HG03139 (cell line): ENCODE data around the gene PLCL1.

Experiments
- ATAC-seq: cut with Tn5 transposase; IDR thresholded peaks from one replicate; pipeline ENCODE4 v1.9.1; 2021; ENCODE audit not compliant: unreplicated experiment

PLCL1 gene

DNA sequence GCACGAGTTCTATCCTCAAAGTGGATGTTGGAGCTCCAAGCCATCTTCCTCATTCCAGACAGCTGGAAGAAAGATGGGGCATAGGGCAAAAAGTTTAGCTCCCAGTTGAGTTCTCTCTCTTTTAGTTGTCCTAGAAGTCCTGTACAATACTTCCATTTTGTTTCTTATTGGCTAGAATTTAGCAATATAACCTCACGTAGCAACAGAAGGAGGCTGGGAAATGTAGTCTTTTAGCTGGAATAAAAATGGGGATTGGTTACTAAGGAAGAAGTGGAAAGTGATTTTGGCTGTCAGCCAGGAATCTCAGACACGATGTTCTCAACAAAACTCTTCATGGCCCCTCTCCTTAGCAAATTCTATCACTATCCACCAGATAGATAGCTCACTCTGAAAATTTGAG is 79.9 kb downstream of the PLCL1 start:
- ATAC-seq, result no peak

DNA sequence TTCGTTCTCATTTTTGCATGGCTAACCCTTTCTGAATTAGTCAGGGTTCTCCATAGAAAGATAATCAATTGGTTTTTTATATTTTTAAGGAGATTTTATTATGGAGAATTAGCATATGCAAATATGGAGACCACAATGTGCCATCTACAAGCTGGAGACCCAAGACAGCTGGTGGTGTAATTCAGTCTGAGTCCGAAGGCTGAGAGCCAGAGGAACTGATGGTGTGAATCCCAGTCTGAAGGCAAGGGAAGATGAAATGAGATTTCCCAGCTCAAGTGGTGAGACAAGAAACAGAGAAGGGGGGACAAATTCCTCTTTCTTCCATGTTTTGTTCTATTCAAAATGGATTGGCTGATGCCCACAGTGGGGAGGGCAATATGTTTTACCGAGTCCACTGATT is 80.7 kb downstream of the PLCL1 start:
- no peak for ATAC-seq

DNA sequence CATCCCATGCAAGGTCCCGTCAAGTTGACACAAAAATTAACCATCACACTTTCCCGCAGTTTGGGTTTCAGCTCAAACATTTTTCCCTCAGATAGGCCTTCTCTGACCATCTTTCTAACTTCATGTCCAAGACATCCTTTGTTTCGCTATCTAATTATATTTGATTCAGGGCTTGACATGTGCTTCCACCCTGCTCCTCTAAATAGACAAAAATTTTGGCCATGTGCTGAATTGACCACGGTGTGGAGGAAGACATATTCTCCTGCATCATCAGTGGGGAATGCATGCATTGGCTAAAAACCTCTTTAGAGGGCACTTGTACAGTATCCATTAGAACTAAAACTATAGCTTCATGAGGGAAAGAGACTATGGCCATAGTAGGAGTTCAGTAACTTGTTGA is 81.2 kb downstream of the PLCL1 start:
- ATAC-seq, result no peak

DNA sequence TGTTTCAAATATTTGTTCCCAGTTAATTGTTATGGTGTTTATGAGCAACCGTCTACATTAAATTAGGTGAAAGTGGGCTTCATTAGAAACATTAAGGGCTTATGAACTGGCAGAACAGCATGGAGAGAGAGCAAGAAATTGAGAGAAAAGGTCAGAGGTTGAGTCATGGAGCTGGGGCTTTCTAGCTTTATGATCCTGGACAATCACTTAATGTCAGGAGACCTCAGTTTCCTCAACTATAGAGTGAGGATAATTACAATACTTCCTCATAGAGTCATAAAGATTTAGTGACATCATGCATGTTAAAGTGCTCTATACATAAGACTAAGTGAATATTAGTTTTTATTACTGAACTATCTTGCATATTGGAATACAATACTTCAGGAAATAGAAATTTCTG is 83.9 kb downstream of the PLCL1 start:
- ATAC-seq, result no peak

DNA sequence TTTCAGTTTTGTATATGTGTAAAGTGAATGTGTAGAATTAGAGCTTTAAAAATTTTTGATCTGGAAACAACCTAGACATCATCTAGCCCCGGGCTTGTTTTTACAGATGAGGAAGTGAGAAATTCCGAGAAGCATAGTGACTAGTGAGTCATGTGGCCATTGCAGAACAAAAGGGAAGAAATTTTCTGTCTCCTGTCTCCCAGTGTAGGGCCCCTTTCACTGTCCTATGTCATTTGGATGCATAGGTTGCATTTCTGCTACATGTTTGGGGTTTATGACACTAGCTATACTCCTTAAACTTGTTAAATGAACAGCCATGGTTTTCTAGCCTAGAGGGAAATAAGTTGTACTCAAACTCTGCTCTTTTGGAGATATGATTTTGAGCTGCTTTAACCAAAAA is 84.6 kb downstream of the PLCL1 start:
- ATAC-seq, result peak; percentile 99

DNA sequence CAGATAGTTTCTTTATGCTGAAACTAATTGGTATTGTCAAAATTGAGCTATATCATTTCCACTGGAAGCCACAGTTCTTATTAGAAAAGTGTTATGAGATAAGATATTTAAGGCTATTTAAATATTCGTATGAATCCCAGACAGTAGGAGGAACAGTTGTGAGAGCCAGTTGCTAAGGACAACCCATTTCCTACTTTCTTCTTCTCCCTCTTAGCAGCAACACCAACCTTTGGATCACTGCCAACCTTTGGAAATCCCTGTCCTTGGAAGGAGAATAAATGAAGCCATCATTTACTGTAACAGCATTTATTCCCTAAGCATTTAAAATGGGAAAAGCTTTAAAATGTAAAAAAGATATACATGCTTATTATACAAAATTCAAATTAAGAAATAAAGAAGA is 85.8 kb downstream of the PLCL1 start:
- ATAC-seq, result no peak

DNA sequence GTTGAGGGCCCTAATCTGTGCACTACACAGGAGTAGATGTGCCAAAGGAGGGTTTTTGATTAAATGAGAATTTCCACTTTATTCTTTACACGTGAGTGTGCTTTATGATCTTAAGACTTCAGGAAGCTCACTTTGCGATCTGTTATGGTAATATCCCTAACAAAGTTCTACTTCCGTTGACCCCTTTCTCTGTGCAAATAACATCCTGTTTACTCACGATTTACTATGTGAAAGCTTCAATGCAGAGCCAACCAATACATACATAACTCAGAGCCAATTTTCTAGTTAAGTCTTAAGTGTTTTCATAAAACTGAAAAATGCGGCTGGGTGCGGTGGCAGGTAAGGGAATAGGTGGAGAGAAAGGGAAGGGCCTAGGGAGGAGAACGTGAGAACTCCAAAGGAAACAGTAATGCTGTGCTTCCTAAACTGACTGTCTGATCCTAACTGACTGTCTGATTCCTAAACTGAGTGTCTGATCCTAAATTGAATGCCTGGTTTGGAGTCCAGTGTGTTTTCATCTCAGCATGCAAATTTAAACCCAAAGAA is 87.6 kb downstream of the PLCL1 start:
- ATAC-seq, result no peak

DNA sequence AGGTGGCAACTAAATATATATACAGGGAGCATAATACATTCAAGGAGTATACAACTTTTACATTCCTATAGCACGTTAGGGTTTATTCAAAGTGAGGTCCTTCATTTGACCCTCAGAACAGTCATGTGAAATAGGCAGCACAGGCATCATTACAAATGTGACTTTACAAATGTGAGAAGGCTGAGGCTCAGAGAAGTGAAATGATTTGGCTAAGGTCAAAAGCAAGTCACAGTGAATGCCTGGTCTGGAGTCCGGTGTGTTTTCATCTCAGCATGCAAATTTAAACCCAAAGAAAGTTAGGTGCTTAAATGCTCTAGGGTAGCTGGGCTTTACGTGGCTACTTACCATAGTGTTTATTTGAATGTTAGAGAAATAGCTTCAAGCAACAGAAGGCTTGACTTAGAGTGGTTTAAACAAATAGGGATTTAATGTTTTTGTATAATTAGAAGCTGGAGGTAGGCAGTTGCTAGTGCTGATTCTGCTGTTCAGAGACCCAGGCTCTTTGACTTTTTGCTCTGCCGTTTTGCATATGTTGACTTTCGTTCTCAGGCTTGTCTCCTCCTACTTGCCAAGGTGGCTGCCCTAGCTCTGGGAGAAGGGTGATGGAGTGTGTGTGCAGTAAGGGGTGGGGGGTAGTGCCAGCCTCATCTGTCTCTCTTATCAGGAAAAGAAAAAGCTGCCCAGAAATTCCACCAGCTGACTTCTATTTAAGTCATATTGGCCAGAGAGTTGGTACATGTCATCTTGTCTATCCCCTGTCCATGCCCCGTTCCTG is 89.2 kb downstream of the PLCL1 start:
- ATAC-seq, result no peak

DNA sequence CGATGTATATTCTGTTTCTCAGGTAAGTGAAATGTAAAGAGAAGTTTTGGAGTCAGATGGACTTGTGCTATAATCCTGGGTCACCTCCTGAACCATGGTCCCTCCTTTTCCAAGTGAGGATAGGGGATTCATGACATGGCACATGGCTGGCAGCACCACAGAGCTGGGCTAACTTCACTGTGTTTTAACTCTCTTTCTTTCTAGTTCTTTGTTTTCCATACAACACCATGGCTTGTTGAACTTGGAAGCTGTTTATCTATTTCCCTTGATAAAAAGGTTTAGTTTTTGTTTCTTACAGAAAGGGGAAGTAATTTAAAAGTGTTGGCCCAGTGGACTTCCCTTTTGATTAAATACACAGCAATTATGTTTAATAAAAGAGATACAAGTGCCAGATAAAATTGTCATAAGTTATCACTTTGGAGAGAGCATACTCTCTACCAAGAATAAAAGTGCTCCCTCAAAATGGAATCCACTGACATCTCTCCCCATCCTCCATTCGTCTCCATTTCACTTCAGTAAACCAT is 90.4 kb downstream of the PLCL1 start:
- ATAC-seq, result no peak

DNA sequence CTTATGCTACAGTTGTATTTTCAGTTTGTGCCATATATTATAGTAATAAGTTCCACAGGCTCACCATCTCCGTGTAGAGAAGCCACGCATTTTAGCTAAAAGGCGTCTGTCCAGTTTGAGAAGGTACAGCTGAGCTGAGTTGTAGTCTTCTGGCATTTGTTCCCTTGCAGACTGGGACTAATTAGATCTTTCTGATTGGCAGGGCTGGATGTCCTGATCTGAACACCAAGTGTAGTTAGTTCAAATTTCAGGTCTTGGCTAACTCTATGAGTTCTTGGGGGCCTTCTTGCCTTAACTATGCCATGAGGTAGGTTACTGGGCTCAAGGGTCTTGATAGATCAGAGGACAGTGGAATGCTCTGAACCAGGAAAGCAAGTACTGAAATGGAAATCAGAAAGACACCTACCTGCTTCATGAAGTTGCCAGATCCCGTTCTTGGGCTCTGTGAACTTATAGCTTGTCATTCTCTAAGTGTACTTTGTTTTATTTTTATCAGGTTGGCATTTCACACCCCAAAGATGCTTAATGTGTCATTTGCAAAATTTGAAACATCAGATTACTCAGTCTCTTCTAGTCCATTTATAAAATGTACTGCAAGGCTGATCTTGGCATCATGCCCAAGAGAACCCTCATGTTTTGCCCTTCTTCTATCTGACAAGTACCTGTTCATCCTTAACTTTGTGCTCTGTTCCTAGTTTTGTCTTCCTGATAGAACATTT is 93.7 kb downstream of the PLCL1 start:
- no peak for ATAC-seq

DNA sequence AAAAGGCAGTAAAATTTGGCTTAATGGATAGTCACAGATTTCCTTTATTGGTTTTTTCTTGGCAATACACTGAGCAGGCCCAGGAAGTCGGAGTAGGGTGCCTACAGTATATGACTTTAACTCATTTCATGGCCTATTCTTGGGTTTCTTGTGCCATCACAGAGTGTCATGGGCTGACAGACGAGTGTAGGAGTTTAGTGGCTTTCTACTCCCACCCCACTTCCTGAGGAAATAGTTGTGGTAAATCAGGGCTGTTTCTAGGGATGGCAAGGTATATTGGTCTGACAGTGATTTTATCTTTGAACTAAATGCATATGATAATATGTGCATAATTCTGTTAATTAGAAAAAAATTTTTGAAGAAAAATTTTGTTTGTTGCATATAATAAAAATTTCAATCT is 100.1 kb downstream of the PLCL1 start:
- no peak for ATAC-seq

DNA sequence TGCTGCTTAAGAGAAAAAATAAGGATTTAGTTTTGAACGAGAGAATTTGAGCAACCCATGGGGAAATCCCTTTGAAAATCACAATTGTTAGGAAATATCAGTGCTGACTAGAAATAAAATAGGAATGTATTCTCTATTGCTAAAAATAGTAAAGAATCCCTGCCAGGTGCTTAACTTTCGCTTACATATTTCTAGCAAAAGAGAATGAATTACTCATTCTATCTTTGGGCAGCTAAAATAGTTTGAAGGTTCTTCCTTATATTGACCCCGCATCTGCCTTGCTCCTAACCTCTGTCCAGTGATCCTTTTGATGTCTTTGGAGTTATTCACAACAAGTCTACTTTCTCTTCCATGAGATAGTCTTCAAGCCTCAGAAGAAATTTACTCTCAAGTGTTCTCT is 103.8 kb downstream of the PLCL1 start:
- no peak for ATAC-seq

DNA sequence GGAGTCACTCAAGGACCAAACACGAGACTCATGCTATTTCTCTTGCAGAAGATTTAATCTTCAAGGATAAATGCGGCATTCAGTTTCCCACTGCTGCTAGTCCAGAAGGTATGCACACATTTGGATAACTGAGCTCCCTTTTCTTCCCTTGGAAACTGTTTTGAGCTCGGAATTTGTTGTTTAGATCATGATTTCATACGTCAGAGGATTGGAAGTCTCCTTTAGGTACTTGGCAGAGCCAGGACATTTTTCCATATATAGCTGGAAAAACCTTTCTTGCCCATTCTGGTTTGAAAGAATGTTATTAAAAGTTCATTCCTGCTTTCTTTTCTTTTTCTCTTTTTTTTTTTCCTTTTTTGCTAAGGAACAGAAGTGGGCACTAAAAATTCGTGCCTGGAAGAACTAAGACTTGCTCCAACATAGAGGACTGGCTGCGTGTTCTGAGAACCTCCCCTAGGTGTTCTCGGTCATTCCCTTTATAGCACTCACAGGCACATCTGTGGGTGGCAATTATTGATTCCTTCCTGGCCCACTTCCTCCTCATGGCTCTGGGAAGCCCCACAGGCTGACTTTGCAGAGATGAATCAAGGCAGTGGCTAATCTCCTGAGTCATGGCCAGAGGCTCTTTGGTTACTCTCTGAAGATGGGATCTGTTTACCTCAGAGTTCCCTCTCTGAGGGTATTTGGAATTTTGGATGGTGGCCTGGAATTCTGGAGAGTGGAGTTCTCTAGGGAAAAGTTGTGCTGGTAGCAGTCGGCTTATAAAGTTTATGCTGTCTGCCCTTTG is 104.8 kb downstream of the PLCL1 start:
- no peak for ATAC-seq

DNA sequence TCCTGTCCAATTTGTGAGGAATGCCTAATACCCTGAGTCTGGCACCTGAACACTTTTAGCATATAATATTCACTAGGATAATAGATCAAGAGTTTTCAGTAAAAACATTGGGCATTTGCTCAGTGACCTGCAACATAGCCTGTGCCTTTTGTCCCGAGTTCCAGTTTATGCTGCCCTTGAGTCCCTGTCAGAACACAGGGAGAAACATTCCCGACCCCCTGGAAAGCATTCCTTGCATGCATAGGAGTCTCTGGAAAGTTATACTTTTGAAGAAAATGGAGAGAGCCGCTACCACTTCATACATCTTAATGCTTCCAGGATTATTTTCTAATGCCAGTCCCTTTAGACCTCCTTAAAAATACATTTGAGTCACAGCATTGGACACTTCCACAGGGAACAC is 107.3 kb downstream of the PLCL1 start:
- ATAC-seq, result no peak

DNA sequence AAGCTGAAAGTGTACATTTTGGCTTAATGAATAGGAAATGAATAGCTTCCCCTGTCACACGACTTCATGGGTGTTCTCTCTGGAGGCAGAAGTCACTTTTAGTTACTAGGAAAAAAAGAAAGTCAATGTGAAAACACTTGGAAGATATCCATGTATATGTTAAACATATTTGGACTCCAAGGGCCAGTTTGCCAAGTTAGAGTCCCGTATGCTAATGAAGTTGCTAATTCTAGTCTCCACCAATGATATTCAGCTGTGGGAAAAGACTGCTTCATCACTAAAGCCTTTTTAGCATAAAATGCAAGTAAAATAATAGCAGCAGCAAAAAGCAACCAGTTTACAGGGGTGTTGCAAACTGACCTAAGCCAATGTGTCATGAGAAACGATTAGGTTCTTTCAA is 108.7 kb downstream of the PLCL1 start:
- no peak for ATAC-seq

DNA sequence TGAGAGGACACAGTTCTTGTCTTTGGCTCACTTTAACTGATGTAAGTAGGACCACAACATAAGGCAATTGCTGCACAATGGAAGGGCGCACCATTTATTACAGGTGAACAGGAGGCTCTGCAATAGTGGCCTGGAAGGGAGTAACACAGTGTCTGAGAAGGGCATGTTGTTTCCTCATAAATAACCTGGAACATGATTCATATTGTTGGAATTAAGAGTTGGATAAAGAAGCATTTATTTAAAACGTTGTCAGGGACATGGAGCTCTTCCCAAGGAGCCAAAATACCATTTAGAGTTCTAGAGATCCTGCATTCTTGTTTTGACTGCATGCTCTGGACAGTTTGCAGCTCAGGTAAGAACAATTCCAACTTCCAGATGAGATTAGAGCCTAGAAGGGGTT is 110.4 kb downstream of the PLCL1 start:
- ATAC-seq, result no peak

DNA sequence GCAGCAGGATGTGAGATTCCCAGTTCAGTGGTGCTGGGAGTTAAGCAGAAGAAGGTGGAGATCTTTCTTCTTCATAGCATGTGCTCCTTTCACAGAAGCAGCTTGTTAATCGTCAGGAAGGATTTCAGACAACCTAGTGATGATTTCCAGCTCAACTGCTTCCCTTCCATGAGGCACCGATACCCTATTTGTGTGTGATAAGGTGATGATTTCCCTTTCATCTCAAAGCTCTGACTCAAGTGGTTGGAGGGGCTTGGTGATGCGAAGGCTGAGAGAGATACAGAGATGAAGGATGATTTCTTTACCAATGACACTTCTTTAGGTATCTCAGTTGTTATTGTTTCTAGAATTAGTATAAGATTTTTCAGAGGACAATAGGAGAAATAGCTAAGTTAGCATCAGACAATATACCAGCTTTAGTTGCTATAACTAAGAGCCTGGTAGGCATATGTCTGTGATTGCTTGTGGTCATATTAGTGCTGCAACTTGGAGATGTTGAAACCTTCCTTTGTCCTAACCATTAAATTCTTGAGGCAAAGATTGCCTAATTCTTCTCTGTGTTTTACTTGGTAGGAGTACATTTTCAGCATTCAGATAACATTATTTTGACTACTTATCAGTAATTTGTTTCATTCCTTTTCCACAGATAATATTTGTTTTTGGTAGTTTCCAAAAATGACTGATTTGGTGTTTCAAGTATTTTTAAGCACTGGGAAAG is 111.3 kb downstream of the PLCL1 start:
- ATAC-seq, result no peak

DNA sequence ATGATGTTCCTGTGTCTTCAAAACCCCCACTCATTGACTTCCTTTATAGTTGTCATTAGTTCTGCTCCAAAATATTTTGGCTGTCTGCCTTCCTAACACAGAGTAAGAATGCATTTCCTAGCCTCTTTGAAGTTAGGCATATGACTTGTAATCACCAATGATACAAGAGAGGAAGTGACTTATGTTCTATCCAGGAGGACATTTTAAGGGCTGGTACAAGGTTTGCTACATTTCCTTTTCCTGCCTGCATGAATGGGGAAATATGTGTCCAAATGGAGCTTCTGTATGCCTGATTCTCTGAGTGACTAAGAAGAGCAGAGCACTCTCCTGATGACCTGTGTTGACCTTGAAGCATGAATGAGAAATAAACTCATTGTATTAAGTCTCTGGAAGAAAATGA is 115.1 kb downstream of the PLCL1 start:
- ATAC-seq, result no peak

DNA sequence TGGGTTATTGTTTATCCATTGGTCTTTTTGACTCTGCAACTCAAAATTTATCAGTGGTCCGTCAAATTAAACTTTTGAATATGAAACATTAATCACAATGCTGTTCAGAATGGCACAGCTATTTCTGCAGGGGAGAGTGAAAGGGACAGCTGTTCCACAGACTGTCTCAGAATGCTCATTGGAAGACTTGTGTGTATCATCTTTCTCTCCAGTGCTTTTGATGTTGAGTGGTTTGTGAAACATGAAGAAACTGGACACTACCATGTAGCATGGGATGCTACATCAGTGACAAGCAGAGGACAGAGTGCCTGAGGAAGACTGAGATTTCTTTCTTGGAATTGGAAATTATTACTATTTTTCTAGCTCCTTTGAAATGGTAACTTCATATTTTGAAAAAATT is 115.7 kb downstream of the PLCL1 start:
- no peak for ATAC-seq

DNA sequence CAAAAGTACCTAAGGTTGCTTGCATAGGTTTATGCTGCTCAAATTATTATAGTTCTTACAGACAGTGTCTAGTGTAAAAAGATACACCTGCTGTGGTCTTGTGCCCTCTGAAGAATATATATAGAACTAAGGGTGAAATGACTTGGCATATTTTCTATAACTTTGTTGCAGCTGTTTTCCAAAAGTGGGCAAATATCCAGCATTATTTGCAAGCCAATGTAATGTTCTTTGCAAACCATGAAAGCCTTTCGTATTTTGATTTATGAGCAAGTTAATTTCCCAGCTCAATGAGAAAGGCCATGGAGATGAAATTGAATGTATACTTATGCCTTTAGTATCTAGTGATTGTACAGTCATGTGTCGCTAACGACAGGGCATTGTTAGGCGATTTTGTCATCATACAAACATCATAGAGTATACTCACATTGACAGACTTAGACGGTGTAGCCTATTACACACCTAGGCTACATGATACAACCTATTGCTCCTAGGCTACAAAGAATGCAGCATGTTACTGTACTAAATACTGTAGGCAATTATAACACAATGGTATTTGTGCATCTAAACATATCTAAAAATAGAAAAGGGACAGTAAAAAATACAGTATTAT is 116.3 kb downstream of the PLCL1 start:
- no peak for ATAC-seq
